GM19452 (cell line): ENCODE measurements around the gene VPS26A.

ENCODE experiments used
- ATAC-seq: cut with Tn5 transposase; IDR thresholded peaks from one replicate; pipeline ENCODE4 v1.9.1; 2021; ENCODE audit not compliant: unreplicated experiment

Gene VPS26A

GRCh38 chr10:69218831-69219230 is 94.9 kb downstream of the VPS26A start:
- ATAC-seq, result no peak

DNA sequence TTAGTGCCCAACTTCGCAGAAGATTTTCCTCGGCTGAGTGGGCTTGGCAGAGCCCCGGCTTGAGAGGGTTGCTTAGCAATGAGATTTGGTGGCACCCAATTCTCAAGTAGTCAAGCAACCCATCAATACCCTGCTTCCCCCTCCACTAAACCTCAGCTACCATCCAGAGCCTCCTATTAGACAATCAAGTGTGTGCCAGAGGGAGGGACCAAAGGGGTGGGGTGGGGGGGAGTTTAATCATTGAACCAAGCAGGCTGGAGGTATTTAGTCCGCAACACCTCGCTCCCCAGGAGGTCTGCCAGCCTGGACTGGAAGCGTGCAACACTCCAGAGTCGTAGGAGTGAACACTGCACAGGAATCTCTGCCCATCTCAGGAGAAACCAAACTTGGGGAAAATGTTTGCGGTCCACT is 96.1 kb downstream of the VPS26A start, which contains the start of gene HKDC1:
HKDC1 (plus strand) TSS at position 292 of the 411 bp plus-strand sequence; CDS start at position 396, 104 bp downstream.
- no peak for ATAC-seq

GRCh38 chr10:69220507-69220906 is 96.5 kb downstream of the VPS26A start:
- ATAC-seq, result no peak
